Activated naive CD4-positive, alpha-beta T cell treated with anti-CD3 and anti-CD28 coated beads, Interleukin-2, amount 50 U/mL, for 72 hours (primary cell): ENCODE results near the gene ABCC3. TPM values are rescaled to one million over a fixed set of nuclear protein-coding genes. Genes with fewer than 3 reads are reported as not detected.

ENCODE experiments used
- ATAC-seq, 2 donors: fragments of 150-1000 bp; cut with Tn5 transposase; 2 replicates each; pipeline ENCODE4 v1.10.0; 2021; ENCODE audit warnings: mild to moderate bottlenecking in 2 of 2, moderate library complexity in 2 of 2
- DNase-seq, 2 donors: peaks; one replicate each; pipeline ENCODE4 v3.0.0; 2021 to 2022; ENCODE audit warnings: low spot score in 2 of 2
- H3K27ac Mint-ChIP-seq, 2 donors: one replicate each; pipeline ENCODE4 v1.8.0; 2022; ENCODE audit warnings: mild to moderate bottlenecking in 2 of 2, mixed read lengths in 2 of 2
- H3K36me3 Mint-ChIP-seq, 2 donors: one replicate each; pipeline ENCODE4 v1.8.0; 2022; ENCODE audit warnings: mixed read lengths in 2 of 2
- H3K9me3 Mint-ChIP-seq, 2 donors: one replicate each; pipeline ENCODE4 v1.8.0; 2022; ENCODE audit warnings: mixed read lengths in 2 of 2
- total RNA-seq, 2 donors: library from RNA; stranded (reverse); gene quantifications; one replicate each; pipeline ENCODE4 v1.2.3, GENCODE V29; 2022

The ABCC3 gene, protein sequence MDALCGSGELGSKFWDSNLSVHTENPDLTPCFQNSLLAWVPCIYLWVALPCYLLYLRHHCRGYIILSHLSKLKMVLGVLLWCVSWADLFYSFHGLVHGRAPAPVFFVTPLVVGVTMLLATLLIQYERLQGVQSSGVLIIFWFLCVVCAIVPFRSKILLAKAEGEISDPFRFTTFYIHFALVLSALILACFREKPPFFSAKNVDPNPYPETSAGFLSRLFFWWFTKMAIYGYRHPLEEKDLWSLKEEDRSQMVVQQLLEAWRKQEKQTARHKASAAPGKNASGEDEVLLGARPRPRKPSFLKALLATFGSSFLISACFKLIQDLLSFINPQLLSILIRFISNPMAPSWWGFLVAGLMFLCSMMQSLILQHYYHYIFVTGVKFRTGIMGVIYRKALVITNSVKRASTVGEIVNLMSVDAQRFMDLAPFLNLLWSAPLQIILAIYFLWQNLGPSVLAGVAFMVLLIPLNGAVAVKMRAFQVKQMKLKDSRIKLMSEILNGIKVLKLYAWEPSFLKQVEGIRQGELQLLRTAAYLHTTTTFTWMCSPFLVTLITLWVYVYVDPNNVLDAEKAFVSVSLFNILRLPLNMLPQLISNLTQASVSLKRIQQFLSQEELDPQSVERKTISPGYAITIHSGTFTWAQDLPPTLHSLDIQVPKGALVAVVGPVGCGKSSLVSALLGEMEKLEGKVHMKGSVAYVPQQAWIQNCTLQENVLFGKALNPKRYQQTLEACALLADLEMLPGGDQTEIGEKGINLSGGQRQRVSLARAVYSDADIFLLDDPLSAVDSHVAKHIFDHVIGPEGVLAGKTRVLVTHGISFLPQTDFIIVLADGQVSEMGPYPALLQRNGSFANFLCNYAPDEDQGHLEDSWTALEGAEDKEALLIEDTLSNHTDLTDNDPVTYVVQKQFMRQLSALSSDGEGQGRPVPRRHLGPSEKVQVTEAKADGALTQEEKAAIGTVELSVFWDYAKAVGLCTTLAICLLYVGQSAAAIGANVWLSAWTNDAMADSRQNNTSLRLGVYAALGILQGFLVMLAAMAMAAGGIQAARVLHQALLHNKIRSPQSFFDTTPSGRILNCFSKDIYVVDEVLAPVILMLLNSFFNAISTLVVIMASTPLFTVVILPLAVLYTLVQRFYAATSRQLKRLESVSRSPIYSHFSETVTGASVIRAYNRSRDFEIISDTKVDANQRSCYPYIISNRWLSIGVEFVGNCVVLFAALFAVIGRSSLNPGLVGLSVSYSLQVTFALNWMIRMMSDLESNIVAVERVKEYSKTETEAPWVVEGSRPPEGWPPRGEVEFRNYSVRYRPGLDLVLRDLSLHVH (N-terminal part only)
- not detected for total RNA-seq

DNA sequence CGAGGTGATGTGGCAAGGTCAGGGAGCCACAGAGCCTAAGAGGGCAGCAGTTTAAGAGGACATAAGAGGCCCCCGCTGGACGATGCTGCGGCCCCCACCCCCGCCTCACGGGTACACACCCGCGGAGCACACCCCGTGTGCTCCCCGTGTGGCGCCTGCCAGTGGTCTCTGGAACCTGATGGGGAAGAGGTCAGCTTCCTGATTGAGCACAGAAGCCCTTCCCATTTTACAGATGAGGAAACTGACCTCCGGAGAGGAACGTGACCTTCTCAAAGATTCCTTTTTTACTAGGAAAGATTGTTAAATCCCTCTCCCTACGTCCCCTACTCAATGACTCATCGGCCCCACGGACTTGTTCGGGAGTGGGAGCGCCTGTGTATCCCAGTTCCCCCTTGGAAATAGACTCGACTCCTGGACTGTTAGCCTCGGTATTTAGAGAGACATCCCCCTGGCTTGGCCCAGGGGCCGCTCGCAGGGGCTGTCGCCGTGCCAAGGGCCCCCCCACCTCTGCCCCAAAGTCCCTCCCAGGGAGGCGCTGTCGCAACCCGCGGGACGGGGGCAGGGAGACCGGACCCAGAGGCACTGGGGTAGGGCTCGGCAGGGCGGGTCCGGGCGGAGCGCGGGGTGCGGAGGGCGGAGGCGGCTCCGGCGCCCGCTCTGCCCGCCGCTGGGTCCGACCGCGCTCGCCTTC lies at the start of gene ABCC3:
Gene ABCC3 (plus strand): TSS at position 658 of the 691 bp plus-strand sequence. CDS start 56 bp downstream, outside the sequence.
- no peak within 1 kb of the TSS for H3K27ac Mint-ChIP-seq
- ATAC-seq (peak in 1 of 2 donors; percentile 34), DNase-seq (no peak)

DNA sequence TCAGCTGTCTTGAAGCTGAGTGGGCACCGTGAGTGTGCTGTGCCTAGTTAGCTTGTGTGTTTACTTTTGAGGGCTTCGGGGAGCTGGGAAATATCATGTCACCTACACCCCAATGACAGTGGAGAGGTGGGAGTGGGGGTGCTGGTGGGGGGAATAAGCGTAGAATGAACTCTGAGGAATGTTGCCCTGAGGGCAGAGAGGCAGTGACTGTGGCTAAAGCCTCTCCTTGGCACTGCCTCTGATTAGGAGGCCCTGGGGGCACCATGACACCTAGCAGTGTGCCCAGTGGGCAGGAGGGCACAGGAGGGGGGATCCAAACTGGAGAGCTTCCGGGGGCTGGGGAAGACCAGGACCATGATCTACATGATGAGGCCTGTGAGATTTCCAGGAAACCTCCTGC lies 49.3 kb upstream of the ABCC3 start:
- ATAC-seq, result no peak

More for the DNA sequence above, at the start of gene ABCC3:
- Mint-ChIP-seq H3K9me3 (no peaks in the 10 kb centered on the region), H3K36me3 (no peaks in the 10 kb centered on the region)

GRCh38 chr17:50585891-50586290 lies 48.8 kb upstream of the ABCC3 start:
- ATAC-seq (no peak), DNase-seq (no peak)
- Mint-ChIP-seq H3K36me3 (no peaks in the 10 kb centered on the region), H3K9me3 (no peaks in the 10 kb centered on the region), H3K27ac (peak overlapping the region in 1 of 2 donors; percentile 54)

More for the DNA sequence above, 49.3 kb upstream of the ABCC3 start:
- DNase-seq, result no peak
- Mint-ChIP-seq H3K27ac (no peak overlapping the region), H3K9me3 (no peaks in the 10 kb centered on the region), H3K36me3 (no peaks in the 10 kb centered on the region)

GRCh38 chr17:50586421-50587247 lies 48.0 kb upstream of the ABCC3 start:
- peak overlapping the region in 1 of 2 donors; percentile 54 for H3K27ac Mint-ChIP-seq

GRCh38 chr17:50587571-50587970 lies 47.1 kb upstream of the ABCC3 start:
- DNase-seq (no peak), ATAC-seq (no peak)
- Mint-ChIP-seq H3K36me3 (no peaks in the 10 kb centered on the region), H3K27ac (no peak overlapping the region), H3K9me3 (no peaks in the 10 kb centered on the region)

More at GRCh38 chr17:50586421-50587247, 48.0 kb upstream of the ABCC3 start:
- H3K9me3 Mint-ChIP-seq, result no peaks in the 10 kb centered on the region
- no peaks in the 10 kb centered on the region for H3K36me3 Mint-ChIP-seq
- no peak for ATAC-seq
- DNase-seq, result no peak

- Mint-ChIP-seq H3K9me3 (no peaks in the 10 kb centered on the region), H3K27ac (peak overlapping the region in 1 of 2 donors; percentile 68), H3K36me3 (no peaks in the 10 kb centered on the region)
- DNase-seq (no peak), ATAC-seq (no peak)
These were observed 46.2 kb upstream of the ABCC3 start for GRCh38 chr17:50588391-50589049.

DNA sequence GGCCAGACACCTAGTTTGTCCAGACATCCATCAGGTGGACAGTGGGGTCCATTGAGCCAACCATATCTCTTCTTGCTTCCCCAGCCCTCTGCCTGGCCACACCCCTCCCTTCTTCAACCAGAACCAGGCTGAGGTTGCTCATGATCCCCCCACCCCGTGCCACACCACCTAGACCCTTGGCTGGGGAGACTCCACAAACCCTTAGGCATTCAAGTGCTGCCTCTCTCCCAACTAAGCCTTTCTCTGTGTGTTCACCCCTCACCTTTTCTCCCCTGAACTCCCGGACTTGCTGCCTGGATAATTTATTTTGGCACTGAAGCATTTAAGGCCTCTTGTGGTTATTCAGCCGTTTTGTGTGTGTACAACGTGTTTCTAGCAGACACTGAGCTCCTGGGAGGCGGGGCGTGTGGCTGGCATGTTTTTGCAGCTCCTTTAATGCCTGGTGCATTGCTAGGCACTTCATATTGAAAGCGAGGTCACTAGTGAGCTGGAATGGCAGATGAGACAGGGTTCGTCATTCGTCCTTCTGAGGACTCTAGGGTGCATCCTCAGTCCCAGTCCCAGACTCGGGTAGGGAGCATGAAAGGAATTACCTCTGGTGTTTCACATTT lies 45.5 kb upstream of the ABCC3 start:
- Mint-ChIP-seq H3K9me3 (no peaks in the 10 kb centered on the region), H3K27ac (no peak overlapping the region), H3K36me3 (no peaks in the 10 kb centered on the region)
- ATAC-seq (no peak), DNase-seq (no peak)

- H3K36me3 Mint-ChIP-seq, result no peaks in the 10 kb centered on the region
- ATAC-seq, result no peak
- DNase-seq, result no peak
These were observed 43.5 kb upstream of the ABCC3 start for GRCh38 chr17:50590946-50591737.

DNA sequence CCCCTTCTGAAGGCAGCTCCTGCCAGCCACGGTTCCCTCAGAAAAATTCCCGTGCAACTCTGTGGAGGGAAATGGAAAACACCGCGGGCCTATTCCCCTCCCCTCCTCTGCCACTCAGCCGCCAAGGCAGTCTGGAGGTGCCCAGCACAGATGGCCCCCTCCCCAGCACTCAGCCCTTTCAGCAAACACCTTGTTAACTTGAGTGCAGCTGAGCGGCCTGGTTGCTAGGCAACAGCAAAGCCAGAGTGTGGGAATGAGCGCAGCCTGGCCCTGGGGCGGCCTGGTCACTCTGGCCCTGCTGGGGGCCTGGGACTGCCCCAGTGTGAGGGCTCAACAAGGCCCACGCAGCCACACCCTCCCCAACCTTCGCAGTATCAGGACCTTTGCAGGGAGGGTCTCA lies 41.4 kb upstream of the ABCC3 start:
- ATAC-seq, result no peak
- Mint-ChIP-seq H3K9me3 (no peaks in the 10 kb centered on the region), H3K36me3 (no peaks in the 10 kb centered on the region), H3K27ac (no peak overlapping the region)
- DNase-seq, result no peak

More at GRCh38 chr17:50590946-50591737, 43.5 kb upstream of the ABCC3 start:
- H3K27ac Mint-ChIP-seq, result no peak overlapping the region
- no peaks in the 10 kb centered on the region for H3K9me3 Mint-ChIP-seq

GRCh38 chr17:50594128-50594823 lies 40.4 kb upstream of the ABCC3 start:
- no peak overlapping the region for H3K27ac Mint-ChIP-seq
- DNase-seq, result no peak
- H3K9me3 Mint-ChIP-seq, result no peaks in the 10 kb centered on the region
- no peak for ATAC-seq
- no peaks in the 10 kb centered on the region for H3K36me3 Mint-ChIP-seq

- DNase-seq, result no peak
- Mint-ChIP-seq H3K9me3 (no peaks in the 10 kb centered on the region), H3K27ac (no peak overlapping the region), H3K36me3 (no peaks in the 10 kb centered on the region)
- no peak for ATAC-seq
These were observed 39.8 kb upstream of the ABCC3 start for GRCh38 chr17:50594892-50595291.

DNA sequence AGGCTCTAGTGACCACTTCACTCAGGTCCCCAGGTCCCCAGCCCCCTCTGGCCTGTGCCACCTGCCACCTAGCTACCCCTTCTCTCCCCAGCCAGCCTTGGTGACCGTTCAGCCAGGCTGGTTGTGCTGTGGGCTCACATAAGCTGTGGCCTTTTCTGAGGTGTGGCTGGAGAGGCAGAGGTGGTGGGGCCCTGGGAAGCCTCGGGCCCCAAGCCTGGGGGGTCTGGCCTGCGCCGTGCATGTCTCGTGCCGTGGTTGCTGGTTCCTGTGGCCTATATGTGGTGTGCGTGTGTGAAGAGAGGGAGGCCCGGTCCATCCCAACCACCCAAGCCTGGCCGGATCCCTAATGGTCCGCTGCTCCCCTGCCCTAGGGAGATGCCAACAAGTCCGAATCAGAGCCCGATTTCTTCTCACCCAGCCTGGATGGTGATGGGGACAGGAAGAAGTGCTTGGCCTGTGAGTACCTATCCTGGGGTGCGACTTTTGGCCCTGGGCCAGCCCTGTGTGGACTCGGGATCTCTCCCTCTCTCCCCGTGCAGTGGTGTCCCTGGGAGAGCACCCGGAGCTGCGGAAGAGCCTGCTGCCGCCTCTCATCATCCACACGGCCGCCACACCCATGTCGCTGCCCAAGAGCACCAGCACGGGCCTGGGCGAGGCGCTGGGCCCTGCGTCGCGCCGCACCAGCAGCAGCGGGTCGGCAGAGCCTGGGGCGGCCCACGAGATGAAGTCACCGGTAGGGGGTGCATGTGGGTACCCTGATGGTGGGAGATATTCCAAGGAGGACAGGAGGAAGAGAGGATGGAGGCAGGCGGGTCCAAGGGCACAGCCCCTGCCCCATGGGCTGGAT lies 38.3 kb upstream of the ABCC3 start:
- Mint-ChIP-seq H3K9me3 (no peaks in the 10 kb centered on the region), H3K27ac (no peak overlapping the region), H3K36me3 (no peaks in the 10 kb centered on the region)
- DNase-seq (no peak), ATAC-seq (no peak)

GRCh38 chr17:50598487-50598886 lies 36.2 kb upstream of the ABCC3 start:
- no peaks in the 10 kb centered on the region for H3K9me3 Mint-ChIP-seq
- ATAC-seq, result no peak
- no peak overlapping the region for H3K27ac Mint-ChIP-seq
- no peaks in the 10 kb centered on the region for H3K36me3 Mint-ChIP-seq
- no peak for DNase-seq
